ENCODE data around the gene CNTN6. TPM values are rescaled to one million over a fixed set of nuclear protein-coding genes. Genes with fewer than 3 reads are reported as not detected.
"Not testable (repeated sequence)": the region's sequence is repeated elsewhere in the genome, so short reads cannot be mapped to it uniquely, and the experiment has no call there.

Gene CNTN6
- total RNA-seq, 2 donors from 2014 or later, result not detected

- H3K27me3 Mint-ChIP-seq, result no peaks in the 10 kb centered on the region
- ATAC-seq, result no peak
Measured at GRCh38 chr3:1365528-1365927, 272.7 kb downstream of the CNTN6 start.

GRCh38 chr3:1374471-1374870, 281.6 kb downstream of the CNTN6 start:
- no peaks in the 10 kb centered on the region for H3K9me3 Mint-ChIP-seq
- no peaks in the 10 kb centered on the region for H3K27me3 Mint-ChIP-seq
- DNase-seq (ENCODE audit: low spot score) (no peak), ATAC-seq (no peak)
- H3K4me1 Mint-ChIP-seq (ENCODE audit: low read depth in 2 of 2), result no peaks in the 10 kb centered on the region
- H3K4me3 Mint-ChIP-seq, result no peak overlapping the region
- no peaks in the 10 kb centered on the region for H3K36me3 Mint-ChIP-seq
- H3K27ac Mint-ChIP-seq, result no peak overlapping the region

More at GRCh38 chr3:1365528-1365927, 272.7 kb downstream of the CNTN6 start:
- DNase-seq (ENCODE audit: low spot score), result no peak
- Mint-ChIP-seq H3K27ac (no peak overlapping the region), H3K4me1 (ENCODE audit: low read depth in 2 of 2) (no peaks in the 10 kb centered on the region), H3K36me3 (no peaks in the 10 kb centered on the region), H3K9me3 (peaks cover 14% of the 10 kb centered on the region), H3K4me3 (no peak overlapping the region)

GRCh38 chr3:1375145-1375544, 282.3 kb downstream of the CNTN6 start:
- Mint-ChIP-seq H3K27me3 (no peaks in the 10 kb centered on the region), H3K9me3 (no peaks in the 10 kb centered on the region), H3K4me3 (no peak overlapping the region), H3K36me3 (no peaks in the 10 kb centered on the region), H3K4me1 (ENCODE audit: low read depth in 2 of 2) (no peaks in the 10 kb centered on the region), H3K27ac (no peak overlapping the region)
- DNase-seq (ENCODE audit: low spot score), result no peak
- ATAC-seq, result no peak

- H3K4me3 Mint-ChIP-seq, result no peak overlapping the region
- no peak for ATAC-seq
Measured at GRCh38 chr3:1380926-1381646, 288.3 kb downstream of the CNTN6 start.

DNA sequence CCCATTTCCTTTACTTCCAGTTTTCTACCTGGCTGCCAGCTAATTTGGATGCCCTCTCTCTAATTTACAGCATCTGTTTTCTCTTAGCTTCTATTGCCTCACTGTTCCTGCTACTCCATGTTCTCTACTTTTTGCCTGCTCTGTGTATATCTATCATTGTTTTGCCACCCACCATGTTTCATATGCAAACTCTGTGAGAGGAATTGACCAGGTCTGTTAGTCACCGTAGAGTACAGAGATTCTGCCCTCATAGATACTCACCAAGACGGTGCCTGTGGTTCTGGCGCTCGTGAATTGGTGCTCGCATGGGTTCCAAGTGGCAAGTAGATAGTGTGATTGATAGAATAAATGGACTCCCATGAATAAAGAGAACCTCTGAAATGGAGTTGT, 288.8 kb downstream of the CNTN6 start:
- H3K9me3 Mint-ChIP-seq, result peaks cover 14% of the 10 kb centered on the region
- ATAC-seq (no peak), DNase-seq (ENCODE audit: low spot score) (no peak)

More at GRCh38 chr3:1380926-1381646, 288.3 kb downstream of the CNTN6 start:
- Mint-ChIP-seq H3K36me3 (no peaks in the 10 kb centered on the region), H3K27ac (no peak overlapping the region), H3K9me3 (peaks cover 14% of the 10 kb centered on the region), H3K4me1 (ENCODE audit: low read depth in 2 of 2) (no peaks in the 10 kb centered on the region), H3K27me3 (no peaks in the 10 kb centered on the region)
- no peak for DNase-seq (ENCODE audit: low spot score)

DNA sequence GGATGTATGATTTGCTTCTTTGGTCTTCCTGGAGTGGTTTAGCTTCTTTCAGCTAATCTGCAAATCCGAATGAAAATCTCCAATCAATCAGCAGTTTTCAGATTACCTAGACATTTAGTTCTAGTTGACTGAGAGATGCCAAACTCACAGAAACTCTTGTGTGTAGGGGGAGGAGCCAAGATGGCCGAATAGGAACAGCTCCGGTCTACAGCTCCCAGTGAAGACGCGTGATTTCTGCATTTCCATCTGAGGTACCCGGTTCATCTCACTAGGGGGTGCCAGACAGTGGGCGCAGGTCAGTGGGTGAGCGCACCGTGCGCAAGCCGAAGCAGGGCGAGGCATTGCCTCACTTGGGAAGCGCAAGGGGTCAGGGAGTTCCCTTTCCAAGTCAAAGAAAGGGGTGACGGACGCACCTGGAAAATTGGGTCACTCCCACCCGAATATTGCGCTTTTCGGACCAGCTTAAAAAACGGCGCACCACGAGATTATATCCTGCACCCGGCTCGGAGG, 294.6 kb downstream of the CNTN6 start:
- H3K4me3 Mint-ChIP-seq; H3K36me3 Mint-ChIP-seq; DNase-seq (ENCODE audit: low spot score); H3K27me3 Mint-ChIP-seq; H3K4me1 Mint-ChIP-seq (ENCODE audit: low read depth in 2 of 2); ATAC-seq; H3K27ac Mint-ChIP-seq: not testable (repeated sequence)
- peaks cover 14% of the 10 kb centered on the region for H3K9me3 Mint-ChIP-seq

More for the DNA sequence above, 288.8 kb downstream of the CNTN6 start:
- no peaks in the 10 kb centered on the region for H3K4me1 Mint-ChIP-seq (ENCODE audit: low read depth in 2 of 2)
- no peaks in the 10 kb centered on the region for H3K36me3 Mint-ChIP-seq
- no peak overlapping the region for H3K4me3 Mint-ChIP-seq
- no peak overlapping the region for H3K27ac Mint-ChIP-seq
- H3K27me3 Mint-ChIP-seq, result no peaks in the 10 kb centered on the region

DNA sequence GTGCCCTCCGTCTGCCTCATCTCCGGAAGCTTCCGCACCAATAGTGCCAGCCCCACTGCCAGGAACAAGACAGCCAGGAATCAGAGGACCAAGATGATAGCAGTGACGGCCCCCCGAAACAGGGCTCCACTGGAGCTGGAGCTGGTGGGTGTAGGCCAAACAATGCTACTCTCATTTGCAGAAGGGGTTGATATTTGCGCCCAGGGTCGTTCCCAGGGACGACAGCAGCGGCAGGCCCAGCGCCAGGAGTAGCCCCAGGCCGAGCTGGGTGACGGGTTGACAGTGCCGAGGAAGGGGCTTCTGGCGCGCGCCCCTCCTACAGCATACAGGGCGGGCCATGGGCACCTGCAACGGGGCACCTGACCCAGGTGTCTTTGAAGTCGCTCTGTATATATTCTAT, 301.4 kb downstream of the CNTN6 start:
- H3K27me3 Mint-ChIP-seq, result no peaks in the 10 kb centered on the region
- H3K36me3 Mint-ChIP-seq, result no peaks in the 10 kb centered on the region
- H3K9me3 Mint-ChIP-seq, result peaks cover 9% of the 10 kb centered on the region
- H3K27ac Mint-ChIP-seq, result no peak overlapping the region
- H3K4me1 Mint-ChIP-seq (ENCODE audit: low read depth in 2 of 2), result no peaks in the 10 kb centered on the region
- no peak overlapping the region for H3K4me3 Mint-ChIP-seq
- no peak for ATAC-seq
- no peak for DNase-seq (ENCODE audit: low spot score)

DNA sequence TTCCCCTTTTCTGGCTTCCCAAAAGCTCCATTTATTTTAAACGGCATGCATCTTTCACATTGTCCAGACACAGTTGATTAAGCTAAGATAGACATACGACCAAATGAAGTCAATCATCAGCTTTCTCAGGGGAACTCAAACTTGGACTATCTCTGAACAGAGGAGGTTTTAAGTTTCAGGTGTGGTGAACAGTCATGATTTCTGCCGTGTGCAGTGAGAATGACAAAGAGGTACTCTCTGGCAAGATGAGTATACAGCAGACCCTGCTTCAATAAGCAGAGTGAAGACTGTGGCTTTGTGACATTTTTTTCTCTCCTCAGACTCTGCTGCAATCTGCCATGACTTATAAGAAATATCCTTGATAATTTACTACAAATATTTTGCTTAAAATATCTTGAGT, 307.7 kb downstream of the CNTN6 start:
- no peak overlapping the region for H3K4me3 Mint-ChIP-seq
- H3K27ac Mint-ChIP-seq, result no peak overlapping the region
- no peaks in the 10 kb centered on the region for H3K27me3 Mint-ChIP-seq
- H3K4me1 Mint-ChIP-seq (ENCODE audit: low read depth in 2 of 2), result no peaks in the 10 kb centered on the region
- DNase-seq (ENCODE audit: low spot score) (no peak), ATAC-seq (no peak)
- peaks cover 10% of the 10 kb centered on the region for H3K9me3 Mint-ChIP-seq
- H3K36me3 Mint-ChIP-seq, result no peaks in the 10 kb centered on the region

- Mint-ChIP-seq H3K9me3 (peaks cover 15% of the 10 kb centered on the region), H3K4me1 (ENCODE audit: low read depth in 2 of 2) (no peaks in the 10 kb centered on the region), H3K27me3 (no peaks in the 10 kb centered on the region), H3K27ac (no peak overlapping the region), H3K36me3 (no peaks in the 10 kb centered on the region), H3K4me3 (no peak overlapping the region)
- no peak for ATAC-seq
- DNase-seq (ENCODE audit: low spot score), result no peak
Measured at GRCh38 chr3:1404270-1404962, 311.6 kb downstream of the CNTN6 start.

GRCh38 chr3:1406250-1406649, 313.4 kb downstream of the CNTN6 start:
- DNase-seq (ENCODE audit: low spot score) (no peak), ATAC-seq (no peak)
- Mint-ChIP-seq H3K4me1 (ENCODE audit: low read depth in 2 of 2) (no peaks in the 10 kb centered on the region), H3K4me3 (no peak overlapping the region), H3K36me3 (no peaks in the 10 kb centered on the region), H3K27me3 (no peaks in the 10 kb centered on the region), H3K27ac (no peak overlapping the region), H3K9me3 (peaks cover 10% of the 10 kb centered on the region)

- Mint-ChIP-seq H3K27me3 (no peaks in the 10 kb centered on the region), H3K4me1 (ENCODE audit: low read depth in 2 of 2) (no peaks in the 10 kb centered on the region), H3K9me3 (peaks cover 26% of the 10 kb centered on the region), H3K36me3 (no peaks in the 10 kb centered on the region), H3K27ac (no peak overlapping the region), H3K4me3 (no peak overlapping the region)
- no peak for ATAC-seq
- no peak for DNase-seq (ENCODE audit: low spot score)
Measured at GRCh38 chr3:1421577-1421976, 328.8 kb downstream of the CNTN6 start.

GRCh38 chr3:1423566-1424089, 330.8 kb downstream of the CNTN6 start:
- H3K9me3 Mint-ChIP-seq, result peaks cover 18% of the 10 kb centered on the region
- H3K27ac Mint-ChIP-seq, result no peak overlapping the region
- H3K36me3 Mint-ChIP-seq, result no peaks in the 10 kb centered on the region
- ATAC-seq (no peak), DNase-seq (ENCODE audit: low spot score) (no peak)
- no peaks in the 10 kb centered on the region for H3K4me1 Mint-ChIP-seq (ENCODE audit: low read depth in 2 of 2)
- no peak overlapping the region for H3K4me3 Mint-ChIP-seq
- no peaks in the 10 kb centered on the region for H3K27me3 Mint-ChIP-seq

GRCh38 chr3:1439395-1439794, 346.6 kb downstream of the CNTN6 start:
- H3K27ac Mint-ChIP-seq, result no peak overlapping the region
- peaks cover 2% of the 10 kb centered on the region for H3K9me3 Mint-ChIP-seq
- no peaks in the 10 kb centered on the region for H3K4me1 Mint-ChIP-seq (ENCODE audit: low read depth in 2 of 2)
- ATAC-seq, result no peak
- no peaks in the 10 kb centered on the region for H3K27me3 Mint-ChIP-seq
- H3K4me3 Mint-ChIP-seq, result no peak overlapping the region
- DNase-seq (ENCODE audit: low spot score), result no peak
- H3K36me3 Mint-ChIP-seq, result no peaks in the 10 kb centered on the region

GRCh38 chr3:1442271-1442670, 349.4 kb downstream of the CNTN6 start:
- Mint-ChIP-seq H3K36me3 (no peaks in the 10 kb centered on the region), H3K9me3 (peaks cover 2% of the 10 kb centered on the region), H3K27me3 (no peaks in the 10 kb centered on the region), H3K4me1 (ENCODE audit: low read depth in 2 of 2) (no peaks in the 10 kb centered on the region), H3K27ac (no peak overlapping the region), H3K4me3 (no peak overlapping the region)
- ATAC-seq, result no peak
- no peak for DNase-seq (ENCODE audit: low spot score)

All from natural killer cell treated with Interleukin-12 subunit alpha and Interleukin-12 subunit beta and Interleukin-15 and Interleukin-18, amount 100 ng/mL, for 72 hours (primary cell).